Measurements from ENCODE around the gene RAB27A.
"Not testable (repeated sequence)": the region's sequence is repeated elsewhere in the genome, so short reads cannot be mapped to it uniquely, and the experiment has no call there.

RAB27A gene

GRCh38 chr15:55289746-55290527 is at the start of gene RAB27A:
Gene RAB27A, minus strand, starts transcription at chr15:55289813. Its CDS starts 54,879 bp downstream, at chr15:55234934.
- peak; percentile 46 for DNase-seq (ENCODE audit: low spot score)

GRCh38 chr15:55337160-55337559 is 47.5 kb upstream of the RAB27A start:
- DNase-seq (ENCODE audit: low spot score), result no peak

- DNase-seq (ENCODE audit: low spot score), result no peak
These were observed 45.4 kb upstream of the RAB27A start for GRCh38 chr15:55334997-55335396.

GRCh38 chr15:55334371-55334770 is 44.8 kb upstream of the RAB27A start:
- DNase-seq (ENCODE audit: low spot score), result no peak

- no peak for DNase-seq (ENCODE audit: low spot score)
These were observed 37.8 kb upstream of the RAB27A start for GRCh38 chr15:55327387-55327786.

GRCh38 chr15:55322467-55322866 is 32.9 kb upstream of the RAB27A start:
- DNase-seq (ENCODE audit: low spot score), result no peak

GRCh38 chr15:55320963-55321362 is 31.4 kb upstream of the RAB27A start:
- no peak for DNase-seq (ENCODE audit: low spot score)

- DNase-seq (ENCODE audit: low spot score), result no peak
These were observed 30.6 kb upstream of the RAB27A start for GRCh38 chr15:55320238-55320550.

GRCh38 chr15:55319537-55320237 is 30.1 kb upstream of the RAB27A start:
- no peak for DNase-seq (ENCODE audit: low spot score)

GRCh38 chr15:55318588-55319494 is 29.2 kb upstream of the RAB27A start, which contains the start of the genes PIGB and PIGBOS1:
Gene PIGB, plus strand, starts transcription at chr15:55319222. Its CDS starts 29 bp downstream, at chr15:55319251.
Gene PIGBOS1, minus strand, starts transcription at chr15:55319123. Its CDS starts 1,331 bp downstream, at chr15:55317792.
- peak; percentile 81 for DNase-seq (ENCODE audit: low spot score)

- DNase-seq (ENCODE audit: low spot score), result not testable (repeated sequence)
These were observed 13.2 kb upstream of the RAB27A start for GRCh38 chr15:55302801-55303200.

- DNase-seq (ENCODE audit: low spot score), result no peak
These were observed 7.7 kb upstream of the RAB27A start for GRCh38 chr15:55297315-55297714.

- DNase-seq (ENCODE audit: low spot score), result peak; percentile 66
These were observed 980 bp upstream of the RAB27A start for GRCh38 chr15:55290528-55291057.

- DNase-seq (ENCODE audit: low spot score), result no peak
These were observed 435 bp downstream of the RAB27A start for GRCh38 chr15:55289011-55289745.

GRCh38 chr15:55288006-55288717 is 1.5 kb downstream of the RAB27A start:
- no peak for DNase-seq (ENCODE audit: low spot score)

GRCh38 chr15:55286442-55287189 is 3.0 kb downstream of the RAB27A start:
- DNase-seq (ENCODE audit: low spot score), result not testable (repeated sequence)

GRCh38 chr15:55284426-55284825 is 5.2 kb downstream of the RAB27A start:
- no peak for DNase-seq (ENCODE audit: low spot score)

GRCh38 chr15:55283379-55284147 is 6.0 kb downstream of the RAB27A start:
- DNase-seq (ENCODE audit: low spot score), result no peak

GRCh38 chr15:55282284-55282833 is 7.3 kb downstream of the RAB27A start:
- no peak for DNase-seq (ENCODE audit: low spot score)
